Measurements from ENCODE around the gene LAMA5. TPM values are rescaled to one million over a fixed set of nuclear protein-coding genes. Genes with fewer than 3 reads are reported as not detected.

Gene LAMA5
- total and polyA plus RNA-seq, 2 experiments from 2014 or later: 162 to 168 TPM

- no peak for TF ChIP-seq CTCF (IDR thresholded peaks at IDR 0.05; ENCODE audit: low read depth, low read length)
- H3K27ac ChIP-seq: no peak overlapping the region
- H3K9me3 ChIP-seq (ENCODE audit: low read depth): no peaks in the 10 kb centered on the region
- no peaks in the 10 kb centered on the region for H3K36me3 ChIP-seq
- no peaks in the 10 kb centered on the region for H3K27me3 ChIP-seq
- peaks cover 17% of the 10 kb centered on the region for H3K4me1 ChIP-seq (ENCODE audit: low read depth)
- H3K4me3 ChIP-seq: no peak overlapping the region
- DNase-seq (ENCODE audit: low read depth in 1 of 2, low spot score in 1 of 2): no peak
These were observed 44.5 kb upstream of the LAMA5 start for GRCh38 chr20:62411479-62412193.

- Histone ChIP-seq H3K4me3 (no peak overlapping the region), H3K9me3 (ENCODE audit: low read depth) (no peaks in the 10 kb centered on the region), H3K27me3 (no peaks in the 10 kb centered on the region), H3K4me1 (ENCODE audit: low read depth) (peaks cover 22% of the 10 kb centered on the region), H3K36me3 (no peaks in the 10 kb centered on the region), H3K27ac (no peak overlapping the region)
- no peak for TF ChIP-seq CTCF (IDR thresholded peaks at IDR 0.05; ENCODE audit: low read depth, low read length)
- DNase-seq (ENCODE audit: low read depth in 1 of 2, low spot score in 1 of 2): no peak
These were observed 43.8 kb upstream of the LAMA5 start for GRCh38 chr20:62410746-62411478.

- Histone ChIP-seq H3K27me3 (no peaks in the 10 kb centered on the region), H3K4me3 (no peak overlapping the region), H3K27ac (no peak overlapping the region), H3K36me3 (no peaks in the 10 kb centered on the region), H3K9me3 (ENCODE audit: low read depth) (no peaks in the 10 kb centered on the region), H3K4me1 (ENCODE audit: low read depth) (peaks cover 28% of the 10 kb centered on the region)
- peak; percentile 13 to 80 for DNase-seq (ENCODE audit: low read depth in 1 of 2, low spot score in 1 of 2)
- peak; percentile 59 for TF ChIP-seq CTCF (IDR thresholded peaks at IDR 0.05; ENCODE audit: low read depth, low read length)
These were observed 43.0 kb upstream of the LAMA5 start for GRCh38 chr20:62409931-62410745.

GRCh38 chr20:62409086-62409853, 42.2 kb upstream of the LAMA5 start:
- H3K27me3 ChIP-seq: no peaks in the 10 kb centered on the region
- no peak overlapping the region for H3K27ac ChIP-seq
- DNase-seq (ENCODE audit: low read depth in 1 of 2, low spot score in 1 of 2): no peak
- peaks cover 28% of the 10 kb centered on the region for H3K4me1 ChIP-seq (ENCODE audit: low read depth)
- H3K9me3 ChIP-seq (ENCODE audit: low read depth): no peaks in the 10 kb centered on the region
- H3K4me3 ChIP-seq: no peak overlapping the region
- TF ChIP-seq CTCF (IDR thresholded peaks at IDR 0.05; ENCODE audit: low read depth, low read length): no peak
- H3K36me3 ChIP-seq: no peaks in the 10 kb centered on the region

- TF ChIP-seq CTCF (IDR thresholded peaks at IDR 0.05; ENCODE audit: low read depth, low read length): no peak
These were observed 41.5 kb upstream of the LAMA5 start for GRCh38 chr20:62408640-62409039.

More at GRCh38 chr20:62408640-62409039, 41.5 kb upstream of the LAMA5 start:
- Histone ChIP-seq H3K4me3 (no peak overlapping the region), H3K36me3 (no peaks in the 10 kb centered on the region), H3K9me3 (ENCODE audit: low read depth) (no peaks in the 10 kb centered on the region), H3K27me3 (no peaks in the 10 kb centered on the region), H3K4me1 (ENCODE audit: low read depth) (peaks cover 28% of the 10 kb centered on the region), H3K27ac (no peak overlapping the region)
- DNase-seq (ENCODE audit: low read depth in 1 of 2, low spot score in 1 of 2): no peak
